Measurements from ENCODE around the gene TMEM108.

DNA sequence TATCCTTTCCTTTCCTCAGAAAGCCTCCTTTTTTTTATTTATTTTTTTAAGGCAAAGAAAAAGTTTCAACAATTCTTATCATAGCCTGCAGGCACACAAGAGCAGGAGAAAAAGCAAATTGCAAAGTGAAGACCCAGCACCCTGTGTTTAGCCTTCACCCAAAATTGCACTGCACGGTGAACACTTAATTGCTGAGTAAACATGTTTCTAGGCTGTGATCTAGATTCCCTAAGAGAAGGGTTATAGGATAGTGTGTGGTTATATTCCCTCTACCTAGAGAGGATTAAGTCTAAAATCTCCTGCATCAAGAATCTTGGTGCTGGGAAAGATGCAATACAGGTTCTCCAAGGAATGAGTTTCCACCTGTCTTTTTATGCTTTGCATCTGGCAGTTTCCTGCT, 291.4 kb downstream of the TMEM108 start:
- TF ChIP-seq, protein P1, sequence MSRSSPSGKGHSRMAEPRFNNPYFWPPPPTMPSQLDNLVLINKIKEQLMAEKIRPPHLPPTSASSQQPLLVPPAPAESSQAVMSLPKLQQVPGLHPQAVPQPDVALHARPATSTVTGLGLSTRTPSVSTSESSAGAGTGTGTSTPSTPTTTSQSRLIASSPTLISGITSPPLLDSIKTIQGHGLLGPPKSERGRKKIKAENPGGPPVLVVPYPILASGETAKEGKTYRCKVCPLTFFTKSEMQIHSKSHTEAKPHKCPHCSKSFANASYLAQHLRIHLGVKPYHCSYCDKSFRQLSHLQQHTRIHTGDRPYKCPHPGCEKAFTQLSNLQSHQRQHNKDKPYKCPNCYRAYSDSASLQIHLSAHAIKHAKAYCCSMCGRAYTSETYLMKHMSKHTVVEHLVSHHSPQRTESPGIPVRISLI (tag by site-specific recombination; IDR thresholded peaks at IDR 0.05), result no peak
- TF ChIP-seq, protein P2, sequence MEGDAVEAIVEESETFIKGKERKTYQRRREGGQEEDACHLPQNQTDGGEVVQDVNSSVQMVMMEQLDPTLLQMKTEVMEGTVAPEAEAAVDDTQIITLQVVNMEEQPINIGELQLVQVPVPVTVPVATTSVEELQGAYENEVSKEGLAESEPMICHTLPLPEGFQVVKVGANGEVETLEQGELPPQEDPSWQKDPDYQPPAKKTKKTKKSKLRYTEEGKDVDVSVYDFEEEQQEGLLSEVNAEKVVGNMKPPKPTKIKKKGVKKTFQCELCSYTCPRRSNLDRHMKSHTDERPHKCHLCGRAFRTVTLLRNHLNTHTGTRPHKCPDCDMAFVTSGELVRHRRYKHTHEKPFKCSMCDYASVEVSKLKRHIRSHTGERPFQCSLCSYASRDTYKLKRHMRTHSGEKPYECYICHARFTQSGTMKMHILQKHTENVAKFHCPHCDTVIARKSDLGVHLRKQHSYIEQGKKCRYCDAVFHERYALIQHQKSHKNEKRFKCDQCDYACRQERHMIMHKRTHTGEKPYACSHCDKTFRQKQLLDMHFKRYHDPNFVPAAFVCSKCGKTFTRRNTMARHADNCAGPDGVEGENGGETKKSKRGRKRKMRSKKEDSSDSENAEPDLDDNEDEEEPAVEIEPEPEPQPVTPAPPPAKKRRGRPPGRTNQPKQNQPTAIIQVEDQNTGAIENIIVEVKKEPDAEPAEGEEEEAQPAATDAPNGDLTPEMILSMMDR (tag by site-specific recombination; IDR thresholded peaks at IDR 0.05), result no peak
- TF ChIP-seq YY1 (tag by site-specific recombination; IDR thresholded peaks at IDR 0.05) (no peak), HOXA7 (CRISPR knock-in tag; IDR thresholded peaks at IDR 0.05; ENCODE audit: borderline replicate concordance) (no peak), ZNF175 (tag by site-specific recombination; IDR thresholded peaks at IDR 0.05) (no peak), SP2 (tag by site-specific recombination; IDR thresholded peaks at IDR 0.05) (no peak)

Measured in HEK293 (cell line).